ENCODE data around the gene AIFM1.

AIFM1 gene

DNA sequence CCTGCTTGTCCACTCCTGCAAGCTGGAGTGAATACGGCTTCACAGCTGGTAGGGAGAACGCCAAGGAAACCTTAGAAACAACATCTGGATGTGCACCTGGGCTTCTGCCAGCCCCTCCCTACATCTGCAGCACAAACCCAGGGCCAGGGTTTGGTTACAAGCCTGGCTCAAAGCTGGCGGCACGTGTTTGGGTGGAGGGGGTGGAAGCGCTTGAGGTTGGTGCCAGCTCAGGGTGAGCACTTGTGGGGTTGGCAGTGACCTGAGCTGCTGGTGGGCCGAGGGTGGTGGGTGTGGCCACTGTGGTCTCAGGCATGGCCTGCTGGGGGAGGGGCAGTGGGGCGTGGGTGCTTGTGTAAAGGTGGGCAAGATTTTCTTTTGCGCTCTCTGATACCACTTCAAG lies 70.9 kb downstream of the AIFM1 start:
- H3K79me2 ChIP-seq (ENCODE audit: insufficient read depth, low read length), result peaks cover 57% of the 10 kb centered on the region
- H4K20me1 ChIP-seq (ENCODE audit: insufficient read depth, low read length, poor library complexity, severe bottlenecking), result peaks cover 11% of the 10 kb centered on the region
- TF ChIP-seq, protein P1, sequence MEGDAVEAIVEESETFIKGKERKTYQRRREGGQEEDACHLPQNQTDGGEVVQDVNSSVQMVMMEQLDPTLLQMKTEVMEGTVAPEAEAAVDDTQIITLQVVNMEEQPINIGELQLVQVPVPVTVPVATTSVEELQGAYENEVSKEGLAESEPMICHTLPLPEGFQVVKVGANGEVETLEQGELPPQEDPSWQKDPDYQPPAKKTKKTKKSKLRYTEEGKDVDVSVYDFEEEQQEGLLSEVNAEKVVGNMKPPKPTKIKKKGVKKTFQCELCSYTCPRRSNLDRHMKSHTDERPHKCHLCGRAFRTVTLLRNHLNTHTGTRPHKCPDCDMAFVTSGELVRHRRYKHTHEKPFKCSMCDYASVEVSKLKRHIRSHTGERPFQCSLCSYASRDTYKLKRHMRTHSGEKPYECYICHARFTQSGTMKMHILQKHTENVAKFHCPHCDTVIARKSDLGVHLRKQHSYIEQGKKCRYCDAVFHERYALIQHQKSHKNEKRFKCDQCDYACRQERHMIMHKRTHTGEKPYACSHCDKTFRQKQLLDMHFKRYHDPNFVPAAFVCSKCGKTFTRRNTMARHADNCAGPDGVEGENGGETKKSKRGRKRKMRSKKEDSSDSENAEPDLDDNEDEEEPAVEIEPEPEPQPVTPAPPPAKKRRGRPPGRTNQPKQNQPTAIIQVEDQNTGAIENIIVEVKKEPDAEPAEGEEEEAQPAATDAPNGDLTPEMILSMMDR (conservative IDR thresholded peaks at IDR 0.05; ENCODE audit: low read length), result no peak
- TF ChIP-seq EZH2phosphoT487 (IDR thresholded peaks at IDR 0.05; ENCODE audit: borderline replicate concordance), result no peak
- H3K27me3 ChIP-seq (ENCODE audit: insufficient read depth, low read length, poor library complexity, severe bottlenecking), result no peaks in the 10 kb centered on the region
- H3F3A ChIP-seq (ENCODE audit: low read depth), result no peaks in the 10 kb centered on the region; the same call in 1 of the 2 replicates
- peaks cover 70% of the 10 kb centered on the region for H3K4me1 ChIP-seq (ENCODE audit: insufficient read depth, low read length, poor library complexity, severe bottlenecking)
- no peaks in the 10 kb centered on the region for H3K9me2 ChIP-seq (replicated peaks; ENCODE audit: low read depth, low read length)
- no peak overlapping the region for H3K4me3 ChIP-seq (ENCODE audit: low read length, poor library complexity, severe bottlenecking)
- no peaks in the 10 kb centered on the region for H3K9me3 ChIP-seq (ENCODE audit: insufficient read depth, low read depth, low read length)
- no peaks in the 10 kb centered on the region for H3K36me3 ChIP-seq (ENCODE audit: insufficient read depth, low read length)
- H3K9ac ChIP-seq (ENCODE audit: low read depth, low read length, poor library complexity, severe bottlenecking), result no peak overlapping the region
- H2AFZ ChIP-seq (ENCODE audit: low read length), result no peak overlapping the region
- H3K4me2 ChIP-seq (ENCODE audit: low read depth, low read length, poor library complexity, severe bottlenecking), result peak overlapping the region; percentile 59

GRCh38 chrX:130093271-130093670 lies 72.4 kb downstream of the AIFM1 start:
- no peak overlapping the region for H2AFZ ChIP-seq (ENCODE audit: low read length)
- H3K9me3 ChIP-seq (ENCODE audit: insufficient read depth, low read depth, low read length), result no peaks in the 10 kb centered on the region
- no peak overlapping the region for H3K4me3 ChIP-seq (ENCODE audit: low read length, poor library complexity, severe bottlenecking)
- TF ChIP-seq, protein P1 (conservative IDR thresholded peaks at IDR 0.05; ENCODE audit: low read length), result no peak
- no peak for TF ChIP-seq EZH2phosphoT487 (IDR thresholded peaks at IDR 0.05; ENCODE audit: borderline replicate concordance)
- H4K20me1 ChIP-seq (ENCODE audit: insufficient read depth, low read length, poor library complexity, severe bottlenecking), result peaks cover 2% of the 10 kb centered on the region
- H3K4me1 ChIP-seq (ENCODE audit: insufficient read depth, low read length, poor library complexity, severe bottlenecking), result peaks cover 62% of the 10 kb centered on the region
- H3K9ac ChIP-seq (ENCODE audit: low read depth, low read length, poor library complexity, severe bottlenecking), result no peak overlapping the region
- H3F3A ChIP-seq (ENCODE audit: low read depth), result no peaks in the 10 kb centered on the region; the same call in 1 of the 2 replicates
- H3K27me3 ChIP-seq (ENCODE audit: insufficient read depth, low read length, poor library complexity, severe bottlenecking), result no peaks in the 10 kb centered on the region
- no peak overlapping the region for H3K4me2 ChIP-seq (ENCODE audit: low read depth, low read length, poor library complexity, severe bottlenecking)
- no peaks in the 10 kb centered on the region for H3K9me2 ChIP-seq (replicated peaks; ENCODE audit: low read depth, low read length)
- no peaks in the 10 kb centered on the region for H3K36me3 ChIP-seq (ENCODE audit: insufficient read depth, low read length)
- peaks cover 57% of the 10 kb centered on the region for H3K79me2 ChIP-seq (ENCODE audit: insufficient read depth, low read length)

DNA sequence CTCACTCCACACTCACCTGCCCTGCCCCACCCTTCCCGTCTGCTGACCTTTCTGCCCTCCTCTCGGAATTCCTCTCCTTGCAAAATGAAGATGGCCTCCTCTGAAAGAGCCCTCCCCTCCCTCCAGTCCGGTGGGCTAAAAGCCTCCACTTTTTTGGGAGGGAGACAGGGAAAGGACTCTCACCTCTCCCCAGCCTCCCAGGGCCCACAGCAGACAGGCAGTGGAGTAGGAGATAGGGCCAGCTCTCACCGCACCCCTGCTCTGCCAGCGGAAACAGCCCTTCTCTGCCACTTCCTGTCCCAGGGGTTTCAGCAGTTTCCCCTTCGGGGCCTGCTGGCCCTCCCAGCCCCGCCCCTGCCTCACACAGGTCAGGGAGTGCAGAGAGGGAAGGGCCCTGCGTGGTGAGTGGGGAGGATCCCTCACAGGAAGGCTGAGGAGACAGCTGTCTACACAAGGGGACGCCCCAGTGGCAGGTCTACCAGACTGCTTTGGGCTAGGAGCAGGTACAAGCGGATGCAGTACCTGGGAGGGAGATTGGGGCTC lies 73.6 kb downstream of the AIFM1 start:
- Histone ChIP-seq H3K4me3 (ENCODE audit: low read length, poor library complexity, severe bottlenecking) (peak overlapping the region; percentile 69), H3K4me1 (ENCODE audit: insufficient read depth, low read length, poor library complexity, severe bottlenecking) (peaks cover 61% of the 10 kb centered on the region), H3K36me3 (ENCODE audit: insufficient read depth, low read length) (no peaks in the 10 kb centered on the region), H2AFZ (ENCODE audit: low read length) (no peak overlapping the region), H3K9me3 (ENCODE audit: insufficient read depth, low read depth, low read length) (no peaks in the 10 kb centered on the region), H3K79me2 (ENCODE audit: insufficient read depth, low read length) (peaks cover 61% of the 10 kb centered on the region), H4K20me1 (ENCODE audit: insufficient read depth, low read length, poor library complexity, severe bottlenecking) (no peaks in the 10 kb centered on the region), H3K4me2 (ENCODE audit: low read depth, low read length, poor library complexity, severe bottlenecking) (peak overlapping the region; percentile 77), H3K9ac (ENCODE audit: low read depth, low read length, poor library complexity, severe bottlenecking) (peak overlapping the region; percentile 73), H3F3A (ENCODE audit: low read depth) (no peaks in the 10 kb centered on the region; the same call in 1 of the 2 replicates), H3K9me2 (replicated peaks; ENCODE audit: low read depth, low read length) (no peaks in the 10 kb centered on the region), H3K27me3 (ENCODE audit: insufficient read depth, low read length, poor library complexity, severe bottlenecking) (no peaks in the 10 kb centered on the region)
- TF ChIP-seq, protein P1 (conservative IDR thresholded peaks at IDR 0.05; ENCODE audit: low read length), result peak; percentile 33
- no peak for TF ChIP-seq EZH2phosphoT487 (IDR thresholded peaks at IDR 0.05; ENCODE audit: borderline replicate concordance)
